ENCODE measurements around the gene HIC1.
"Not testable (repeated sequence)": the region's sequence is repeated elsewhere in the genome, so short reads cannot be mapped to it uniquely, and the experiment has no call there.

HIC1 gene, protein sequence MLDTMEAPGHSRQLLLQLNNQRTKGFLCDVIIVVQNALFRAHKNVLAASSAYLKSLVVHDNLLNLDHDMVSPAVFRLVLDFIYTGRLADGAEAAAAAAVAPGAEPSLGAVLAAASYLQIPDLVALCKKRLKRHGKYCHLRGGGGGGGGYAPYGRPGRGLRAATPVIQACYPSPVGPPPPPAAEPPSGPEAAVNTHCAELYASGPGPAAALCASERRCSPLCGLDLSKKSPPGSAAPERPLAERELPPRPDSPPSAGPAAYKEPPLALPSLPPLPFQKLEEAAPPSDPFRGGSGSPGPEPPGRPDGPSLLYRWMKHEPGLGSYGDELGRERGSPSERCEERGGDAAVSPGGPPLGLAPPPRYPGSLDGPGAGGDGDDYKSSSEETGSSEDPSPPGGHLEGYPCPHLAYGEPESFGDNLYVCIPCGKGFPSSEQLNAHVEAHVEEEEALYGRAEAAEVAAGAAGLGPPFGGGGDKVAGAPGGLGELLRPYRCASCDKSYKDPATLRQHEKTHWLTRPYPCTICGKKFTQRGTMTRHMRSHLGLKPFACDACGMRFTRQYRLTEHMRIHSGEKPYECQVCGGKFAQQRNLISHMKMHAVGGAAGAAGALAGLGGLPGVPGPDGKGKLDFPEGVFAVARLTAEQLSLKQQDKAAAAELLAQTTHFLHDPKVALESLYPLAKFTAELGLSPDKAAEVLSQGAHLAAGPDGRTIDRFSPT

GRCh38 chr17:2054512-2055291 is at the start of gene HIC1:
Gene HIC1 (plus strand): TSS chr17:2055103. CDS start chr17:2056691, 1,588 bp downstream.
- FAIRE-seq (peak; percentile 94), DNase-seq (ENCODE audit: insufficient read length, low spot score) (peak; percentile 86)

DNA sequence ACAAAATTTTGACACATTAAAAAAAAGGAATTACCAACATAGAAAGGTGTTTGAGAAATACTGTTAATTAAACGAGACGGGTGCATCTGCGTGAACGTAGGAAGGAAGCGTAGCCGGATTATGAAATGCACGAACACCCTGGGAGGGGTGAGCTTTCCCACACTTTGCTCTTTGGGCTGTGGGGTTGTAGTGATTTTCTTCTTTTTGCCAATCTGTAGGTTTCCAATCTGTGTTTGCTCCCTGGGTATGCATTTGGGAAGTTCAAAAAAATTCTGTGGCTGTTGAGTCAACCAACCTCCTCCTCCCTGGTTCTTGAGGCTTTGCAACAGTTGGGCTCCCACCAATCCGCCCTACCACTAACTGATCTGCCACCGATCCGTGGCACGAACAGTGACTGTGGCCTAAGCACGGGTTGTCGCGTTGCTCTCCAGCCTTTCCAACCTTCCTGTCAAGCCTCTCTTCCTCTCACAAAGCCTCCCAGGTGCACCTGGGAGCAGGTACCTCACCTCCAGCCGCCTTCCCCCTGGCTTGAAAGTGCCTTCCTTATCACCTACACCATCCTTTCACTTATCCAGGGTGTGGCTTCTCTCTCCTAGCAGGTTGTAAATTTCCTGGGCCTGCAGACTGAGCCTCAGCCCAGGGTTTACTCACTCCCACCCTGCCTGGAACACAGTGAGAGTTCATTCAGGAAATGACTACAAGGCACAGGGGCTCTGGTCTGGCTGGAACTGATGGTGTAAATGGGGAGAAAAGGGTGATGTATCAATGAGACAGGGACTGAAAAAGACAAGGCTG is 46.4 kb upstream of the HIC1 start:
- no peak for DNase-seq (ENCODE audit: insufficient read length, low spot score)

DNA sequence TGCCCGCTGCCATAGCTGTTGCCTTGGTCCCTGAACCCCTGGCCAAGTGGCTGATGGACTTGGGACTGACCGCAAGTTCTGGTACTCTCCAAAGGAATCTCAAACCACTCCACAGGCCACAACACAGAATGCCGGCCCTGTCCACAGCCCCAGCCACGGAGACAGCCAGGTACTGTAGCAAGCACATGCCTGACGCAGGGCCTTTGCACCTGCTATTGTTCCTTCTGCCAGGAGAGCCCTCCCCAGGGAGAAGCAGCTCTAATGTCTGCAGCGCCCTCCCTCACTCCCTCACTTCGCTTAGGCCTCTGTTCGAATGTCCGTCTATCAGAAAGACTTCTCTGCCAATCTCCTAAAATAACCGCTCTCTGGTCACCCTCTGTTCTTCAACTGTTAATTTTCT is 45.2 kb upstream of the HIC1 start:
- DNase-seq (ENCODE audit: insufficient read length, low spot score) (no peak), FAIRE-seq (no peak)

More for the DNA sequence above, 46.4 kb upstream of the HIC1 start:
- no peak for FAIRE-seq

- no peak for DNase-seq (ENCODE audit: insufficient read length, low spot score)
- no peak for FAIRE-seq
These were observed 43.2 kb upstream of the HIC1 start for GRCh38 chr17:2011411-2012371.

- DNase-seq (ENCODE audit: insufficient read length, low spot score) = no peak
- FAIRE-seq = no peak
These were observed 42.4 kb upstream of the HIC1 start for GRCh38 chr17:2012499-2012898.

- not testable (repeated sequence) for DNase-seq (ENCODE audit: insufficient read length, low spot score); FAIRE-seq
These were observed 41.5 kb upstream of the HIC1 start for GRCh38 chr17:2013220-2013993.

- DNase-seq (ENCODE audit: insufficient read length, low spot score) (no peak), FAIRE-seq (no peak)
These were observed 40.9 kb upstream of the HIC1 start for GRCh38 chr17:2013994-2014317.

GRCh38 chr17:2015314-2015713 is 39.6 kb upstream of the HIC1 start:
- no peak for FAIRE-seq
- DNase-seq (ENCODE audit: insufficient read length, low spot score) = no peak

DNA sequence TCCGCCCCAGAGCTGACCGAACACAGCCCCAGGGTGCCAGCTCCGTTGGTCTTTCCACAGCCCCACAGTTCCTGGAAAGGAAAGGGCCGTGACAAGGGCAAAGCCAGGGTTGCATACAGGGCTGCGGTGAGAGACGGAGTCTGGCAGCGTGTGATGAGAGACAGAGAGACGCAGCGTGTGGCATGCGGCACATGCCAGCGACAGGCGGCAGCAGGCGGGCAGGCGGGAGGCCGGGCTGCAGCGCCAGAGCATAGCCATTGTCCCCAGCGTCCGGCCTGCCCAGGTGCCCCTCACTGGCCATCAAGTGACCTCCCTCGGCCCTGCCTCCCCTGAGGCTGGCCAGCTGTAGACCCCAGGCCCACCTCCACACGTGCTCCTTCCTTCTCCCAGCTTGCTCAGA is 38.4 kb upstream of the HIC1 start:
- DNase-seq (ENCODE audit: insufficient read length, low spot score) (no peak), FAIRE-seq (no peak)

DNA sequence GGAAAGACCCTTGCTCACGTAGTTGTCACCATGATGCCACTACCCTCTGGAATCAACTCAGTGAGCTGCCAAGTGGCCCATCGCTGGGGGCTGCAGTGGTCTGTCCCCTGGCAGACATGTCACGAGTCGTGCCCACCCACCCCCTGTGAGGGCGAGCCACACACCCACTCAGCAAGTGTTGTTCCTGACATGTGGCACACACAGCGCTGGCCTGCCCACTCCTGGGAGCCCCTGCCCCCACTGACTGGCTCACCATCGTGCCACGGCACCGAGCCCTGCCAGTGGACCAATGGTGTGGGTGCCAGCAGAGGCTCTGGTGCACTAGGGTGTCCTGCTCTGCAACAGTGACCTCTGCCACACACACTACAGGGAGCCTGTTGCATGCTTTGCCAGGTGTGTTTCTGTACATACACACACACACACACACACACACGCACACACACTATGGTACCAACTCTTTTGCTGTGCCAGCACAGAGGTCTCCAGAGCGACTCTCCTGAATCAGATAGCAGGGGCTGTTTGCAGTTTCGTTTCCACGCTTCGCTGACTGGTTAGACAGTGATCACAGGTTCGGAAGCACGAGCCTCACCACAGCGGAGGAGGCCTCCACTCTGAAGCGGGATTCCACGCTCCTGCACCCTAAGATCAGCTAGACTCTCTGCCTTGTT is 37.5 kb upstream of the HIC1 start:
- DNase-seq (ENCODE audit: insufficient read length, low spot score) = no peak
- FAIRE-seq = no peak

GRCh38 chr17:2018716-2019510 is 36.0 kb upstream of the HIC1 start:
- no peak for DNase-seq (ENCODE audit: insufficient read length, low spot score)
- no peak for FAIRE-seq

DNA sequence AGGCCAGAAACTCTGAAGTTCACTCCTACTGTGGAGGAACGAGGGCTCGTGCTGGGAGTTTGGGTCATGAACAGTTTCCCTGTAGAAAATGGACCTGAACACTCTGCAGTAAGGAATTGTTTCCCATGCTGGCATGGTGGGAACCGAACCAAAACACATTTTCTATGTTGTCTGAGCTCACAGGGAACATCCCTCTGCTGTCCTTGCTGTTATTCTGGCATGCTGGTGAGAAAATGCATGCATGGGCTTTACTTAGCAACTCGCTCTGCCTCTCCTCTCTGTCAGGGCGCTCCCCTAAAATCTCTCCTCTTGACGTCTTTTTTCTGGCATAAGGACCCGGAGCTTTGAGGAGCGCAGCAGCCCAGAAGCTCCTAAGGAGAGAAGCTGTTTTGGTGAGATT is 35.2 kb upstream of the HIC1 start:
- FAIRE-seq (no peak), DNase-seq (ENCODE audit: insufficient read length, low spot score) (no peak)

DNA sequence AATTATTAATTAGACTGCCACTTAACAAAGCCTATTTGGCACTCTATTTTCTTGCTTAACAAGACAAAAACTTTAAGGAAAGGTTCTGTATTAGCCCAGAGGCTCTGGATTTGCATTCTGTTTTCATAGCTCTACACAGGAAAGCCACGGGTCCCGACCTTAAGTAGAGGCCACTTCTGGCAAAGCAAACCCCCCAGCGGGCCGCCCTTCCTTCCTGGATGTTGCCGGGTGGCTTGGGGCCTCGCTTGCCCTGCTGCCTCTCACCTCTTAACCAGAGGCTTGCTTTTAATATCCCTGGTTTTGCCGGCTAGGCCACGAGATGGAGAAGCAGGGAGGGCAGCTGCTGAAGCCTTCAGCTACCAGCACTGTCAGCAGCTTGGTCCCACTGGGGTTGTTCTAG is 34.2 kb upstream of the HIC1 start:
- no peak for FAIRE-seq
- DNase-seq (ENCODE audit: insufficient read length, low spot score) = no peak

- FAIRE-seq (no peak), DNase-seq (ENCODE audit: insufficient read length, low spot score) (no peak)
These were observed 32.2 kb upstream of the HIC1 start for GRCh38 chr17:2022647-2023240.

GRCh38 chr17:2023256-2023655 is 31.6 kb upstream of the HIC1 start:
- FAIRE-seq = no peak
- DNase-seq (ENCODE audit: insufficient read length, low spot score) = no peak

DNA sequence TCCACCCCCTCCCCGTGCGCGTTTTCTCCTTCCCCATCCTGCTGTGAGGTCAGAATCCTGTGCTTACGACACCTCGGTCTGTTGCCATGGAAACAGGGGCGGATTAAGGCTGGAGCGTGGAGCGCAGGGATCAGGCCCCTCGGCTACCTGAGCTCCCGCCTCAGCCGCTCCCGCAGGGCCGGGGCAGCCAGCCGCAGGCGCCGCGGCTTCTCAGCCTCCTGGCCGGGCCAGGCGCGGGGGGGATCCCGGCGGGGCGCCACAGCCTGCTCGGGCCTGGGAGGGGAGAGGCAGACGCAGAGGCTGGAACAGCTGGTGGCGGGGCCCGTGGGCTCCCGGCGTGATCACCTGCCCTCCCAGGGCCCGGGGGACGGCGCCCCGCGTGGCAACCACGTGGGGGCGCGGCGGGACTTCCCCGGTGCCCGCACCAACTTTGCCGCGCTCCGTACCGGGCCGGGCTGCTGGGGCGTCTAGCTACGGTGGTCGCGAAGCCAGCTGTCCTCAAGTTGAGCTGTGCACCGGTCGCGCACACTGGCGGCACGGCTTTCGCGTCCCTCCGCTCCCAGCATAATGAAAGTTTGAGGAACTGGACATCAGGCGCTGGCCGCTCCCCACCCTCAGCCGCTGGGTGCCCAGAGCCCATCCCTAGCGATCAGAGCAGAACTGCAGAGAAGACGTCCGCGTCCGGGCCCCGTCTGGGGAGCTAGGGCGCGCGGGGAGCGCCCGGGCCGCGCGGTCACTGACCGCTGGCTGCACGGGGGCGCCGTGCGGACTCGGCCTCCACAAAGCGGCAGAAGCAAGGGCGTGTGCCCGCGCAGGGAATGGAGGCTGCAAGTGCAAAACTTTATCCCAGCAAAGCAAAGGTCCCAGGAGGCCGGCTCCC is 31.0 kb upstream of the HIC1 start:
- FAIRE-seq (no peak), DNase-seq (ENCODE audit: insufficient read length, low spot score) (no peak)

Data from GM19239 (cell line).